Ovary (tissue), 9 donors: ENCODE results near the gene ANKMY1. TPM values are rescaled to one million over a fixed set of nuclear protein-coding genes. Genes with fewer than 3 reads are reported as not detected.

Experiments
- DNase-seq, 5 donors: peaks; one replicate each; pipeline ENCODE4 v3.0.0-alpha.2; 2019 to 2020
- H3K27ac ChIP-seq, 2 donors: fragments of 200-600 bp; one replicate each; pipeline versions ENCODE4 v1.5.1 to v1.8.0; 2019 to 2022
- H3K27me3 ChIP-seq: fragments of 200-600 bp; one replicate; pipeline ENCODE4 v1.8.0; 2022
- H3K36me3 ChIP-seq: fragments of 200-600 bp; sonication (generic); one replicate; pipeline ENCODE4 v1.5.1; 2019
- H3K4me1 ChIP-seq: one replicate; pipeline ENCODE4 v1.8.1; 2013; ENCODE audit warnings: mild to moderate bottlenecking, moderate library complexity; ENCODE audit not compliant: insufficient read depth
- H3K4me3 ChIP-seq: fragments of 200-600 bp; sonication (generic); one replicate; pipeline ENCODE4 v1.5.1; 2017
- H3K9me3 ChIP-seq, 2 donors: fragments of 200-600 bp in 1 of 2; sonication (generic) in 1 of 2; one replicate each; pipeline versions ENCODE4 v1.5.1 to v1.8.1; 2013 to 2019; ENCODE audit warnings: mild to moderate bottlenecking in 1 of 2, moderate library complexity in 1 of 2
- CTCF ChIP-seq, 3 donors: fragments of 450-650 bp in 2 of 3; fragments of 200-600 bp in 1 of 3; IDR thresholded peaks; one replicate each; pipeline versions ENCODE4 v1.5.1 to v1.8.0; 2016 to 2022; ENCODE audit warnings: antibody characterized with exemption in 3 of 3, mild to moderate bottlenecking in 1 of 3
- EP300 ChIP-seq: sonication (generic); formaldehyde crosslinking; IDR thresholded peaks from one replicate; pipeline ENCODE4 v1.6.1; 2017; ENCODE audit warnings: antibody characterized with exemption
- POLR2A ChIP-seq: fragments of 450-650 bp; IDR thresholded peaks from one replicate; pipeline ENCODE4 v1.6.1; 2017; ENCODE audit warnings: antibody characterized with exemption, mild to moderate bottlenecking, moderate library complexity
- WGBS, 3 donors: extraction: QIAGEN DNeasy Blood & Tissue Kit in 1 of 3; methylation state at CpG; one replicate each; pipeline versions ENCODE4 v1.1.5 to v1.1.7; 2013 to 2017; 5-methylcytosine and 5-hydroxymethylcytosine counted together
- intact Hi-C, 4 donors: fragments of 100-400 bp; cut with DNase I; formaldehyde crosslinking; loops; one replicate each; pipeline versions ENCODE4 v1.11.0 to v1.15.1; 2022 to 2023
- polyA plus RNA-seq, 2 donors: library from polyadenylated mRNA; stranded (reverse); fragments of 200-250 nt in 1 of 2; fragments of 350-450 nt in 1 of 2; fragmentation: Illumina TruSeq in 1 of 2; extraction: RNeasy Lipid Tissue Mini Kit (QIAGEN cat#74804) in 1 of 2; gene quantifications; one replicate each; pipeline ENCODE4 v1.2.3, GENCODE V29; 2013 to 2014
- total RNA-seq, 7 donors: library from RNA; depleted of rRNA in 2 of 7; stranded (reverse); fragments of >200 nt in 2 of 7; fragmentation: NEBNext Ultra II Directional in 3 of 7; extraction: Animal tissue kit (Norgen Biotek cat#: 25700) in 3 of 7; gene quantifications; one replicate each; pipeline versions ENCODE4 v1.1.0 to v1.2.4, GENCODE V29; 2016 to 2023
- donor health status: DM: no; HTN: no; CAD: no; lungs with moderate emphysema.
- donor health status: DM: no; HTN: no; CAD: no.
- donor health status: Bipolar disorder and iron deficiency.
- donor health status: DM: yes; HTN: yes; CAD: no.
- donor health status: DM: no; HTN: no; CAD: no.
- donor health status: DM: yes; HTN: yes; CAD: no.

Gene ANKMY1
- total and polyA plus RNA-seq, 9 donors: 11.5 to 24.2 (median 19.0) TPM

- Histone ChIP-seq H3K4me3 (peak overlapping the region; percentile 66), H3K36me3 (no peaks in the 10 kb centered on the region), H3K4me1 (peaks cover 17% of the 10 kb centered on the region), H3K9me3 (no peaks in the 10 kb centered on the region), H3K27me3 (no peaks in the 10 kb centered on the region), H3K27ac (no peak overlapping the region)
- intact Hi-C loops: loop anchor here in 1 of 4 donors (5.0 kb wide), 1 partner anchor 125 kb away; the partner anchor contains the start of gene DUSP28
- WGBS, 3 donors: 19 to 21% (median 20%) methylated on average over 43 to 45 of the region's 45 CpGs
- TF ChIP-seq EP300: no peak
- TF ChIP-seq POLR2A: no peak
- no peak for TF ChIP-seq CTCF (IDR thresholded peaks at IDR 0.05)
- peak in 4 of 5 donors; percentile 39 to 69 (median 55) for DNase-seq
Measured at GRCh38 chr2:240436683-240437550, 120.9 kb downstream of the ANKMY1 start.

GRCh38 chr2:240435948-240436682, 121.7 kb downstream of the ANKMY1 start:
- Histone ChIP-seq H3K27me3 (no peaks in the 10 kb centered on the region), H3K9me3 (no peaks in the 10 kb centered on the region), H3K4me3 (peak overlapping the region; percentile 66), H3K4me1 (peaks cover 17% of the 10 kb centered on the region), H3K36me3 (no peaks in the 10 kb centered on the region), H3K27ac (peak overlapping the region; percentile 79 to 91)
- 1% methylated on average over 30 to 88 of the region's 88 CpGs for WGBS, 3 donors
- intact Hi-C loops: loop anchor here in 1 of 4 donors (5.0 kb wide), 1 partner anchor 126 kb away; the partner anchor contains the start of gene DUSP28
- DNase-seq: peak in 3 of 5 donors; percentile 29 to 61 (median 41)
- TF ChIP-seq EP300 (no peak), POLR2A (no peak), CTCF (IDR thresholded peaks at IDR 0.05) (no peak)

- H3K9me3 ChIP-seq: no peaks in the 10 kb centered on the region
- DNase-seq: peak; percentile 71 to 84 (median 78)
- H3K4me3 ChIP-seq: peak within 1 kb of the TSS; percentile 66
- peak within 1 kb of the TSS; percentile 79 to 91 for H3K27ac ChIP-seq
- H3K27me3 ChIP-seq: no peaks in the 10 kb centered on the region
- 0% methylated on average over 12 to 77 of the region's 77 CpGs for WGBS, 3 donors
- intact Hi-C loops: loop anchor here in 1 of 4 donors (5.0 kb wide), 1 partner anchor 127 kb away; the partner anchor contains the start of gene DUSP28
- H3K36me3 ChIP-seq: no peaks in the 10 kb centered on the region
- TF ChIP-seq CTCF (IDR thresholded peaks at IDR 0.05) (no peak), POLR2A (peak; percentile 24)
- H3K4me1 ChIP-seq: peaks cover 17% of the 10 kb centered on the region
Measured at GRCh38 chr2:240435457-240435947, 122.3 kb downstream of the ANKMY1 start, which contains the start of gene GPC1. GPC1 (plus strand) TSS chr2:240435663; CDS start chr2:240435919, 256 bp downstream.
